Raji (cell line): ENCODE data around the gene PRPS2.

Source experiments
- POLR2A ChIP-seq: IDR thresholded peaks from 2 replicates; pipeline ENCODE4 v1.6.1; 2011; ENCODE audit warnings: low read depth, low read length, control low read depth; ENCODE audit not compliant: insufficient read depth

Gene PRPS2

DNA sequence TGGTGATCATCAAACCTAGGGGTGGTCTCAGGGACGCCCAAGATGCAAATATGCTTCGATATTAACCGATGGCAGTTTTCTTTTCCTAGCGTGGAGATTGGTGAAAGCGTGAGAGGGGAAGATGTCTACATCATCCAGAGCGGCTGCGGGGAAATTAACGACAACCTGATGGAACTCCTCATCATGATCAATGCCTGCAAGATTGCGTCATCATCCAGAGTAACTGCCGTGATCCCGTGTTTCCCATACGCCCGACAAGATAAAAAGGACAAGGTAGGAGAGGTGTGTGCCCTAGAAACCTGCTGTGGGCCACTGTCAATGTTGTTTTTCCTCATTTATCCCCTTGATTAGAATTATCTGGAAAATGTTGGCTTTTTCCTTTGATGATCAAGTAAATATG, 7.9 kb downstream of the PRPS2 start:
- no peak for TF ChIP-seq POLR2A

DNA sequence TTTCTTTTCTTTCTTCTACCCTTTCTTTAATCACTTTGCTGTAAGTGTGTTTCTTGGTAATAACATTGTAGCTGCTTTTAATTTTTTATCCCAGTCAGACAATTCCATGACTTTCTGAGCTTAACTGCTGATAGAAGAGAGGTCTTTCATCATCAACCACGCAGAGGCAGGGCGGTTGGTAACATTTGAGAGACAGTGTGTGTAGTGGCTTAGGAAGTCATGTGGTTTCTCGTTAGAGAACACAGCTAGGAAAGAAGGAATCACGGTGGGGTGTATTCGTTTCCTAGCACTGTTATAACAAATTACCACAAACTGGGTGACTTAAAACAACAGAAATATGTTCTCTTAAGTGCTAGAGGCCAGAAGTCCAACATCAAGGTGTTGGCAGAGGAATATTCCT, 11.5 kb downstream of the PRPS2 start:
- TF ChIP-seq POLR2A = no peak

DNA sequence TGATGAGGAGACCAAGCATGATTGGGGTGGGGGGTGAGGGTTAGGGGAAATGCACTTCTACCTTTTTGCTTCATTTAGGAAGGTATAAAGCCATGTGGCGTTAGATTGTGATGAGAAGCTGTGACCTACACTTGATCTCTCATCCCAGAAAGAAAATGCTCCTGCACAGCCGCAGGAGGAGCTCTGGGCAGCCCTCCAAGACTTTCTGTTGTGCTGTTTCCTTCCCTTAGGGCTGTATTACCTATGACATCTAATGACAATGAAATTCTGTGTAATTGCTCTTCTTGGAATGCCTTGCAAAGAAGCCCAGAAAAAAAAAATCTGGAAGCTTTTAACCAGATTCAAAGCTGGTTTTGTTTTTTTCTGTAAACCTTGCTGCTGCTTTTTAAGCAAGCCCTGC, 13.4 kb downstream of the PRPS2 start:
- TF ChIP-seq POLR2A = no peak

DNA sequence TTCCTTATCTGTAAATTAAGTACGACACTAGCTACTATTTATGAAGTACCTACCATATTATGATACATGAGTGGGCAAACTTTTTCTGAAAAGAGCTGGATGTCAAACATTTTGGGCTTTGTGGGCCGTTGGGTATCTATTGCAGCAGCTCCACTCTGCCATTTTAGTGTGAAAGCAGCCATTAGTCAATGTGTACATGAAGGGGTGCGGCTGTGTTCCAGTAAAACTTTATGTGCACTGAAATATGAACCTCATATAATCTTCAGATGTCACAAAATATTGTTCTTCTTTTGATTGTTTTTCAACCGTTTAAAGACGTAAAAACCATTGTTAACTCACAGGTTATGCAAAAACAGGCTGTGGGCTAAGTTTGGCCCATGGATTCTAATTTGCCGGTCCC, 14.1 kb downstream of the PRPS2 start:
- no peak for TF ChIP-seq POLR2A

DNA sequence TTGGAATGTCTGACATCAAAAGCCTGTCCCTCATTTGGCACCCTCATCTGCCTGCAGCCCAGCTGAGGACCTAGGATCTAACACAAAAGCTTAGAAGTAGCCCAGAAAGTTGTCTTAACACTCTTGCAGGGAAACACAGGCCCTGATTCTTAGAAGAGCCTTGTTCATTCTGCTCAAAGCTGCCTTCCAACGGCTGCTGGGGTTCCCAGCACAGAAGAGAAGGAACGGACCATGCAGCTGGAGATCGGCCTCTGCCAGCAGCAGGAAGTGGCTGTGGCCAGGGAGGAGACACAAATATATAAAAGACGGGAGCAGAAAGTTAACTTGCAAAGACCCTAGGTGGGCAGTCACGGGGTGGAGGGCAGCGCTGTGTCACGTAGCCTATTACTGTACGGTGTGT, 20.4 kb downstream of the PRPS2 start:
- TF ChIP-seq POLR2A = no peak

DNA sequence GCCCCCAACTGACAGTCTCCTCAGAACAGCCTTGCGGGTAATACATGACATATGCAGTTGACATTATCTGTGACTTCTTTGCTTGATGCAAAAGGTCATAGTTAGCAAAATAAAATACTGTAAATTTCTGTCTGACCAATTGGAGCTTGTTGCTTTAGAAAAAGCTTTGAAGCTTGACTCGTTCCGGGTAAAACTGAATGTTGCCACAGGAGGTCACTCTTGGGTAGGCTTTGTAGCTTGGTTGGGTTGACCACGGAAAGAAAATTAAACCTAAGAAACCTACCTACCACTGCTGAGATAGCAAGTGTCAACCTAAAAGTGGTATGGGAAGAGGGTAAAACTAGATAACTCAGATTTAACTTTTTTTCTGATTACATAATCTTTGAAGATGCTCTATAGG, 23.2 kb downstream of the PRPS2 start:
- no peak for TF ChIP-seq POLR2A

DNA sequence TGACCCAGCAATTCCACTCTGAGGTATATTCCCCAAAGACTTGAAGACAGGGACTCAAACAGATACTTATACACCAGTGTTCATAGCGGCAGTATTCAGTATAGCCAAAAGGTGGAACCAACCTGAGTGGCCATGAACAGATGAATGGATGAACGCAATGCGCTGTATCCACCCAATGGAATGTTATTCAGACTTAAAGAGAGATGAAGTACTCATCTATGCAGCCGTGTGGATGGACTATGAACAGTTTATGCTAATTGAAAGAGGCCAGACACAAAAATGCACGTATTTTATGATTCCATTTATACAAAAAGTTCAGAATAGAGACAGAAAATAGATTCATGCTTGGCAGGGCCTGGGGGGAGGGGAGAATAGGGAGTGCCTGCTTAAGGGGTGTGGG, 26.3 kb downstream of the PRPS2 start:
- TF ChIP-seq POLR2A = no peak

DNA sequence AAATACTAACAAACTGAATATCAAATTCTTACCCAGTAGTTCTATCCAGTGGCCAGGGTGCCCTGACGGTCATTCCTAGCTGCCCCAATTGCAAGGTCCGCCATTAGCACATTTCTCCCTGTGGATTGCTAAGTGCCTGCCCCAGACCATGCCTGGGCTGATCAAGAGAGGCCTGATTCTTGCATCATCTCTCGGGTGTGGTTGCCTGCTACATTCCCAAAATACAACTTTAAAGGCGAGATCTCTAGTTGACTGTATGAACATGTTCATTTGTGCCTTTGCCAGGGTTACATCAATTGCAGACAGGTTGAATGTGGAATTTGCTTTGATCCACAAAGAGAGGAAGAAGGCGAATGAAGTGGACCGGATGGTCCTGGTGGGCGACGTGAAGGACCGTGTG, 28.0 kb downstream of the PRPS2 start:
- TF ChIP-seq POLR2A = no peak

DNA sequence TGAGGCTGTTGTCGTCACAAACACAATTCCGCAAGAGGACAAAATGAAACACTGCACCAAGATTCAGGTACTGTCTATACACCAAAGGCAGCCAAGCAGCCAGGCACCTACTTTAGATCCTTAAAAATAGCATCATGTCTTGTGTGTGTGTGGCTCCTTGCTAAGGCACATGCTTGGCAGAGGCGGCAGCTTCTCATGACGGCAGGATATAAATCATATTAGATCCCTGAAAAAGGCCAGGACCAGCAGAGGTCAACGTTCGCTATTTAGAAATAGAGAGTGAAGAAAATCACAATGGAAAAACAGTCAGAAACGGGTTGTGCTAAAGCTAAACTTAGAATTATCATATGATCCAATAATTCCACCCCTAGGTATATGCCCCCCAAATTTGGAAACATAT, 29.5 kb downstream of the PRPS2 start:
- no peak for TF ChIP-seq POLR2A

DNA sequence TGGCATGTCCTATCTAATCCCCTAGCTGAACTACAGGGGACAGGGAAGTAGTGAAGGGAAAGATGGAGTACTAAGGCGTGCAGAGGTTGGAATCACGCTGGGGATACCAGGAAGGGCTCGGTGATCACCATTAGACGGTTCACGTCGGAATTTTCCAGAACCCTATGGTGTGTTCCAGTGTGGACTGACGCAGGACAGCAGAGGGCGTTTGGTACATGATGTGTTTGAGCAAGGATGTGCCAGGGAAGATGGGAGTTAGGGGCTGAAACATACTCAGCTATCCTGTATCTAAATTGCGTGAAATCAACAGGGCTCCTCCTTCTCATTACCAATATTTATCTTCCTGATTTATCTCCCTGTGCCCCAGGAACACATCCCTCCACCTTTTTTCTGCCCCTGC, 33.7 kb downstream of the PRPS2 start:
- TF ChIP-seq POLR2A = no peak

DNA sequence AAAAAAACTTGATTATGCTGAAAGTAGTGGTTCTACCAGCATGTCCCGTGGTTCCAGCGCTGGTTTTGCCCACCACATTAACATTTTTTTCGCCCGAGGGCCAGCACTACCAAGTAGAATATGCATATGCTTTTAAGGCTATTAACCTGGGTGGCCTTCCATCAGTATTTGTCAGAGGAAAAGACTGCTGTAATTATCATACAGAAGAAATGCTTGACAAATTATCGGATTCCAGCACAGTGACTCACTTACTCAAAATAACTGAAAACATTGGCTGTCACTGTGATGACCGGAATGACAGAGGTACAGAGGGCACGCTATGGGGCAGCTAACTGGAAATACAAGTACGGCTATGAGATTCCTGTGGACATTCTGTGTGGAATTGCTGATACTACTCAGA, 34.6 kb downstream of the PRPS2 start:
- no peak for TF ChIP-seq POLR2A

DNA sequence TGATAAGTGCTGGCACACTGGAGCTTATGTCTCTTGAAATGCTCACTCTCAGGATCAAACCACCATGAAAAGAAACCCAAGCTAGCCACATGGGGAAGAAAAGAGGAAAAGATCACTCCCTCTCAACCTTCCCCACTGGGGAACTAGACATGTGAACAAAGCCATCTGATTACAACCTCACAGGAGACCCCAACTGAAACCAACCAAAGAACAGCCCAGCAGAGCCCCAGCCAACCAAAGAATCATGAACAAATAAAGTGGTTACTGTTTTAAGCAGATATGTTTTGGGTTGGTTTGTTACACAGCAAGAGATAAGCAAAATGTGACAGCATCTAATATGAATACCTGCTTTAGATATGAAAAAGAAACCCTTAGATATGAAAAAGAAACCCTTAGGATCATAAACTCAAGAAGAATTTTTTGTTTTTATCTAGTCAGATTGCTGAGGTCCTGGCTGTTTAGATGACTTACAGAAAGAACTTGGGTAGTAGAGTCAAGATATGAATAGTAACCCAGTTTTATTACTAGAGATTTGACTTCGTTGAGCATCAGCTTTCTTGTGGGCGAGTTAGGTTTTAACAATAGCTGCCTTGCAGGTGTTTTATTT, 52.0 kb downstream of the PRPS2 start:
- no peak for TF ChIP-seq POLR2A

DNA sequence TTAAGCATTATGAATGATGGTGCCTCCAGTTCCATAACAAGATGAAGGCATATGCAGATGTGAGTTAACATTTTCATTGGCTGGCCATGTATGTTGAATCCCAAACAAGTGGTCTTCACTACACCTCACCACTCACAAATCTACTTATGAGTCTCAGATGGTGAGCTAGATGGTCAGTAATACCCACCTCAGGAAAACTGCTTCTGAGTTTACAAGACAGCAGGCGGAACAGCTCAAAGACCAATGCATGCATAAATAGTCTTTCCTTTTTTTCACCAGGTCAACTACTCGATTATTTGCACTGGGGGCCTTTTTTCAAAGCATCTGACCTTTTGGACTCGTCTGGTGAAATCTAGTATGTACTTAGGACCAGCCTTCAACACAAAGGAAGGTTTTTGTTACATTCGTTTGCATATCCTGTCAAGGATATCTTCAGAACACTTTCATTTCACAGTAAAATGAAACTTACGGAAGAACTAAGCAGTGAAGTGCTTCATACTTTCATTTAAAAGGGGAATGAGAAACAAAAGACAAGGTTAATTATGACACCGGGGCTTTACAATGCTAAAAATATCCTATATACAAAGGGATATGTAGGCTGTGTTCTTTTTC, 52.6 kb downstream of the PRPS2 start:
- no peak for TF ChIP-seq POLR2A

DNA sequence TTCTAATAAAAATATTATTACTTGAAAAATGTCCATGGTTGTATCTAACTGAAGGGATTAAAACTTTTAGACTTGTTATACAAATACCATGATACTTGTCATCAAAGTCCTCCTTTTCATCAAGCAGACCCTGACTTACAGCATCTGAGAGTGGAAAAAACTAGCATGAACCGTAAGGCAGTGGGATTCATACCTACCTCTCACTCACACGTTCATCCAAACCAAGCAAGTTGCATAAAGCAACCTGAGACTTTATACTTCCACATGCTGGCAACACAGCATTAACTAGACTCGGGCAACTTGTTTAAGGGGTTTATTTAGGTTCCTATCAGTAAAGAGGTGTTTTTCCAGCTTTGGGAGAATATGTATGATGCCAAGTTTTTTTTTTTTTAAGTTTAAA, 53.1 kb downstream of the PRPS2 start:
- TF ChIP-seq POLR2A = no peak

DNA sequence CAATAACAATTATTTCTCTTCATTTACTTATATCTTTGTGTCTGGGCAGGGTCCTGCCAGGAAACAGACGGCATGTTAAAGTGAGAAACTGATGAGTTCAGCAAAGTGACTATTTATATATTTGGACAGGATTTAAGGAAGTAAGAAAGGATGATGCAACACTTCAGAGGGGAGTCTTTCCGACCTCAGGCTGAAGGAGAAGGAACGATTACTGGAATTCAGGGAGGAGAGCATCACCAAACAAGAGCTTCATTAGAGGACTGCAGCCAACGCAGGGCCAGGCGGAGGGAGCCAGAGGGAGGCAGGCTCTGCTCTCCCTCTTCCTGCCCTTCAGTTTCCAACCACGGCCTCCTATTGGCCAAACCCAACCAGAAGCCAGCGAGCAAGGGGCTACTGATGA, 74.1 kb downstream of the PRPS2 start:
- TF ChIP-seq POLR2A = no peak

DNA sequence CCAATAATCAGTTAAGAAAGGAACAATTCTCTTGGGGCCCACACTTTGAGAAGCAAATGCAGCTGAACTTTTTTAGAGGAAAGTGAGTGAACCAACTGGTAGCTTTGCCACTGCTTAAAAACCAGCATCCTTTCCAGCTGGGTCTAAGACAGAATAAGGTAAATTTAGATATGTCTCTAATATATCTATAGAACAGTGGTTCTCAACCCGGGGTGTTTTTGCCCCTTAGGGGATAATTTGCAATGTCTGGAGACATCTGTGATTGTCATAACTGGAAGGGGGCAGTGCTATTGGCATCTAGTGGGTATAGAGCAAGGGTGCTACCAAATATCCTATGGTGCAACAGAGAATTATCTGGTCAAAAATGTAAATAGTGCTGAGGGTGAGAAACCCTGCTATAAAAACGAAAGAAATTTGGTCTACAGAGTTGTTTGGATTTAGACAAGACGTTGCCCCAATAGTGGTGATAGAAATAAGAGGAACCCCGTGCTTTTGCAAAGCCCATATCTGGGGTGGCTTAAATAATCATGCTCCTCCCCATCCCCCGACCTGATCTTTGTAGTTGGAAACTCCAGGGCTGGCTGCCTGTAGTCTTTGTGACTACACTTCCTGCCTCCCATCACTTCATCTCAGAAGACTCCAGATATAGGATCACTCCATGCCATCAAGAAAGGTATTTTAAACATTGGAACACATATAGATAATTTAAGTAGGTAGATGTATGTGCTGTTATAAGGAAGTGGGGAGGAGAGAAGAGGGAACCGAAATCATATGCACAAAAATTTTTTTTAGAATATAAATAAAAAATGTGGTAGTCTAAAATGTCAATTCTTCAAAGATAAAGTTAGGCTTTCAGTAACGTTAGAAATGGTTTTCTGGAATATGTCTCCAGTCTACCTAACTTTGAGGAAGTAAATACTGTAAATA, 75.5 kb downstream of the PRPS2 start, which contains the start of gene TLR7:
TSS of gene TLR7 (plus strand) at position 622 of the 927 bp plus-strand sequence. CDS start 507 bp downstream, outside the sequence.
- TF ChIP-seq POLR2A = no peak

DNA sequence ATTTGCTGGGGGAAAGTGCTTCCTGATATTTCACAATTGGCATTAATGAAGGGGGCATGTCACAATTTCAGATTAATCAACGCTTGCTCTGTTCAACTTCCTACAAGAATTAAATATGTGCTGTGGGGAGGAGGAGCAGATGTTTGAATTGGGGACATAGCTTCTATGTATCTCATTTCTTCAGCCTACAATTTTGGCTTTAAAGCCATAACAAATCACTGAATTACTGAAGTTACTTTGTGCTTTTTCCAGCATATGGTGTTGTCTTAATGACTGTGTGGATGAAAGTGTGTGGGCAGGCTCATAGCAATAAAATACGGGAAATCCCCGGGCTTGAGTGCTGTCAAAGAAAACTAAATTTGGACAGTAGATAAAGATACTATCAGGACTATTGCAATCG, 76.5 kb downstream of the PRPS2 start:
- no peak for TF ChIP-seq POLR2A

DNA sequence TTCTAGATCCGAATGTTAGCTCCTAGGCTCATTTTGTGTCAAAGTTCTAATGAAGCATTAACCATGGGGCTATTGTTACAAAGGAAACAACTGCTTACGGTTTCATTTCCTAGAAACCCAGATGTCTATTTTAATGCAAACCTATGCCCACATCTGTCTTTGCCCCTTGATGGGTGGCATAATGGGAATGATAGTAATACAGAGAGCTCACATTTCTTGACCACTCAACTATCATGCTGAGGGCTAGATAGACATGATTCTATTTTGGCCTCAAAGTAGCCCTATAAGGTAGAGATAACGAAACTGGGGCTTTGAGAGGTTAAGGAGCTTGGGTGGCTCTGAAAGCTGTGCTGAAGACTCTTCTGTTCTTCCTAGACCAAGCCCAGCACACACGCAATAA, 77.5 kb downstream of the PRPS2 start:
- TF ChIP-seq POLR2A = no peak
